HepG2 (cell line): Measurements from ENCODE around the gene PPIA.

ENCODE experiments used
- ARNT ChIP-seq: fragments of 450-650 bp; IDR thresholded peaks from 2 replicates; pipeline ENCODE4 v1.6.1; 2017
- EP300 ChIP-seq, 3 experiments: sonication (generic) in 1 of 3; formaldehyde crosslinking in 1 of 3; IDR thresholded peaks; 2 replicates each; pipeline versions ENCODE4 v1.5.1 to v1.6.1; 2011 to 2020; ENCODE audit warnings: low read depth in 2 of 3, low read length in 2 of 3, borderline replicate concordance in 1 of 3, improper control_type of control experiment in 1 of 3, mild to moderate bottlenecking in 1 of 3, missing genetic modification reagents in 1 of 3, moderate library complexity in 1 of 3
- NKX3-1 ChIP-seq: sonication (generic); formaldehyde crosslinking; IDR thresholded peaks from 2 replicates; pipeline ENCODE4 v1.5.0; 2020; ENCODE audit warnings: missing genetic modification reagents
- PHB2 ChIP-seq: fragments of 450-650 bp; IDR thresholded peaks from 2 replicates; pipeline ENCODE4 v1.6.1; 2018; ENCODE audit not compliant: partially characterized antibody
- PHF8 ChIP-seq: sonication (generic); formaldehyde crosslinking; IDR thresholded peaks from 2 replicates; pipeline ENCODE4 v1.5.0; 2020; ENCODE audit warnings: missing genetic modification reagents
- TAF1 ChIP-seq: sonication (generic); formaldehyde crosslinking; IDR thresholded peaks from 2 replicates; pipeline ENCODE4 v1.4.0; 2020; ENCODE audit warnings: missing genetic modification reagents
- ZKSCAN8 ChIP-seq: IDR thresholded peaks from 2 replicates; pipeline ENCODE4 v1.6.1; 2016; ENCODE audit warnings: borderline replicate concordance, missing genetic modification reagents, missing compliant biosample characterization

GRCh38 chr7:44852590-44852989 is 56.1 kb downstream of the PPIA start:
- TF ChIP-seq NKX3-1 (CRISPR knock-in tag), result no peak
- no peak for TF ChIP-seq PHF8 (CRISPR knock-in tag)
- no peak for TF ChIP-seq EP300 (IDR thresholded peaks at IDR 0.05; ENCODE audit: low read depth in 2 of 2, low read length in 2 of 2)
- TF ChIP-seq EP300 (CRISPR knock-in tag; IDR thresholded peaks at IDR 0.05; ENCODE audit: borderline replicate concordance), result no peak
- no peak for TF ChIP-seq ZKSCAN8
- TF ChIP-seq TAF1 (CRISPR knock-in tag), result no peak
- TF ChIP-seq PHB2, result no peak
- TF ChIP-seq ARNT, result no peak
